GM19351 (cell line): ENCODE measurements around the gene AOC3.
"Not testable (repeated sequence)": the region's sequence is repeated elsewhere in the genome, so short reads cannot be mapped to it uniquely, and the experiment has no call there.

Experiments used
- ATAC-seq: cut with Tn5 transposase; IDR thresholded peaks from one replicate; pipeline ENCODE4 v1.9.1; 2021; ENCODE audit warnings: mild to moderate bottlenecking, moderate library complexity; ENCODE audit not compliant: unreplicated experiment

Gene AOC3

DNA sequence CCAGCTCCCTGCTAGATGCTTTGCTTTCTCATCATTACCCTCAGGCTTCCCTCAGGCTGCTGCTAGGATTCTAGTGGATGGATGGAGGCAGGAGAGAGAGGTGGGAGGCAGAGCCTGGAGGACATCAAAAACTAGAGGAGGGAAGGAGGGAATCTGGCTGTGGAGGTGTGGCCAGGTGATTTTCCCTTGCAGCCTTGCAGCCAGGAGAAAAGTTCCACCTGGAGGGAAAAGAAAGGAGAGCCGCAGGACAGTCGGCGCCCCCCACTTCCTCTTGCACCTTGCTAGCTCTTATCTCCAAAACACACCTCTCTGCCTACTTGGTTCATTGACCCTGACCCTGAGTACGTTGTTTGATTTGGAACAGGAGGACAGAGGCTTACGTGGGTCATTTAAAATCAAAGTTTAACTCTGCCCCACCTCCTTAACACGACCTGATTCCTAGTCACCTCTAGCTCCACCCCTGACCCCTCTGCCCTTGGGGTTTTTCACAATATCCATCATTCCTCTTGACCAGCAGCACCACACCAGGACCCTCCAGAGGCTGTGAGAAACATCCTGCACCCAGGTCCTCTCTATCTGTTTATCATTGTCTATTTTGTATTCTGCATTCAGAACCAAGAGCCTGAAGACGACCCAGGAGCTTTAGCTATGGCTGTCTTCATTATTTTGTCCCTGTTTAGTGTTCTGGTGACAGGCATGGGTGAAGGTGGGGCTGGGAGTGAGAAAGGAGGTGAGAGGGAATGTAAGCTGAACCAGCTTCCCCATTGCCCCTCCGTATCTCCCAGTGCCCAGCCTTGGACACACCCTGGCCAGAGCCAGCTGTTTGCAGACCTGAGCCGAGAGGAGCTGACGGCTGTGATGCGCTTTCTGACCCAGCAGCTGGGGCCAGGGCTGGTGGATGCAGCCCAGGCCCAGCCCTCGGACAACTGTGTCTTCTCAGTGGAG, 15.9 kb downstream of the AOC3 start:
- no peak for ATAC-seq

DNA sequence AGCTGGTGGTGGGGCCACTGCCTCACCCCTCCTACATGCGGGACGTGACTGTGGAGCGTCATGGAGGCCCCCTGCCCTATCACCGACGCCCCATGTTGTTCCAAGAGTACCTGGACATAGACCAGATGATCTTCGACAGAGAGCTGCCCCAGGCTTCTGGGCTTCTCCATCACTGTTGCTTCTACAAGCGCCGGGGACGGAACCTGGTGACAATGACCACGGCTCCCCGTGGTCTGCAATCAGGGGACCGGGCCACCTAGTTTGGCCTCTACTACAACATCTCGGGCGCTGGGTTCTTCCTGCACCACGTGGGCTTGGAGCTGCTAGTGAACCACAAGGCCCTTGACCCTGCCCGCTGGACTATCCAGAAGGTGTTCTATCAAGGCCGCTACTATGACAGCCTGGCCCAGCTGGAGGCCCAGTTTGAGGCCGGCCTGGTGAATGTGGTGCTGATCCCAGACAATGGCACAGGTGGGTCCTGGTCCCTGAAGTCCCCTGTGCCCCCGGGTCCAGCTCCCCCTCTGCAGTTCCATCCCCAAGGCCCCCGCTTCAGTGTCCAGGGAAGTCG, 16.8 kb downstream of the AOC3 start:
- ATAC-seq = not testable (repeated sequence)

GRCh38 chr17:42868338-42868737, 17.3 kb downstream of the AOC3 start:
- ATAC-seq = no peak

DNA sequence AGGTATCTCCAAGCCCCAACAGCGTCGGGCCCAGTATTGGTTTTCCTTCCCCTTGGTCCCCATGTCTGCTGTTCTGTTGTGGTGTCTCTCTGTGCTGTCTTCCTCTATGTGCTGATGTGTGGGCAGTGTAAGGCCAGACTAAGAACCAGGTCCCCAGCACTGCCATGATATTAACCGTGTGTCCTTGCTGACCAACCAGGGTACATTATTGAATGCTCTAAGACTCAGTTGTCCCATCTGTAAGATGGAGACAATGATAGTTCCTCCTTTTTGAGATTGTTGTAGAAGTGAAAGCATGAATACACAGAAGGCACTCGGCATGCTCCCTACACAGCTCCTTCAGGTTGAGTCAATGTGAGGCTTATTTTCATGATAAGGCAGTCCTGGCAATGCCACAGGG, 20.6 kb downstream of the AOC3 start:
- no peak for ATAC-seq

DNA sequence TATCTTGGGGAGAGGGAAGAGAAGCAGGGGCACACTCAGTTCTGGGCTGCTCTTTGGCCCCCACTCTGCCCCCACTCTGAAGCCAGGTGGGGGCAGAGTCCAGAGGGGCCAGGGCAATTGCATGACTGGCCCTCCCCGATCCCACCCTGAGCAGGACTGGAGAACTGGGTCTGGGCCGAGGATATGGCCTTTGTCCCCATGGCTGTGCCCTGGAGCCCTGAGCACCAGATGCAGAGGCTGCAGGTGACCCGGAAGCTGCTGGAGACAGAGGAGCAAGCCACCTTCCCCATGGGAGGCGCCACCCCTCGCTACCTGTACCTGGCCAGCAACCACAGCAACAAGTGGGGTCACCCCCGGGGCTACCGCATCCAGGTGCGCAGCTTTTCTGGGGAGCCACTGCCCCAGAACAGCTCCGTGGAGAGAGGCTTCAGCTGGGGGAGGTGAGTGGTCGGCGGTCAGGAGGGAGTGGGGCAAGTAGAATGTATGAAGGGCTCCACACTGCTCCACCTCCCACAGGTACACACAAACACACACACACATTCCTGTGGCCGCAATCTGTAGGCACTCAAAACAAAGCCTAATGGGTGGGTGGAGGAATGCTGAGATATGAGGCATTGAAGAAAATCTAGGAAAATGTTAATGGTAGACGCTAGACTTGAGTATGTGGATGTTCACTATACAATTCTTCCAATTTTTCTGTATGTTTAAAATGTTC, 21.4 kb downstream of the AOC3 start:
- no peak for ATAC-seq

- no peak for ATAC-seq
These were observed 22.3 kb downstream of the AOC3 start for GRCh38 chr17:42873315-42873714.

DNA sequence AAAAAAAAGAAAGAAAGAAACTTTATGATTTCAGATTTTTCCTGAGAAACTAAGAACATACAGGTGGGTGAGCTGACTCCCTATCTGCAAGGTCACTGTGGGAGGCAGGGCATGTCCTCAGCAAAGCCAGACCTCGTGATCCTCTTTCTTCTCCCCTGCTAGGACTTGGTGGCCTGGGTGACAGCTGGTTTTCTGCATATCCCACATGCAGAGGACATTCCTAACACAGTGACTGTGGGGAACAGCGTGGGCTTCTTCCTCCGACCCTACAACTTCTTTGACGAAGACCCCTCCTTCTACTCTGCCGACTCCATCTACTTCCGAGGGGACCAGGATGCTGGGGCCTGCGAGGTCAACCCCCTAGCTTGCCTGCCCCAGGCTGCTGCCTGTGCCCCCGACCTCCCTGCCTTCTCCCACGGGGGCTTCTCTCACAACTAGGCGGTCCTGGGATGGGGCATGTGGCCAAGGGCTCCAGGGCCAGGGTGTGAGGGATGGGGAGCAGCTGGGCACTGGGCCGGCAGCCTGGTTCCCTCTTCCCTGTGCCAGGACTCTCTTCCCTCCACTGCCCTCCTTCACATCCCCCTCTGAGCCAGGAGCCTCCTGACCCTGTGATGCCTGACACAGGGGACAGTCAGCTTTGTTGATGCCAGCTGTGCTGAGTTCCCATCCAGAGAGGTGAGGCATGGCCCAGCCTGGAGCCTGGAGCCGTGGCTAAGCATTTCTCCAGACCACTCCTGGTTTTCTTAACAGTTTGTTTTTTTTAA, 23.1 kb downstream of the AOC3 start:
- not testable (repeated sequence) for ATAC-seq

DNA sequence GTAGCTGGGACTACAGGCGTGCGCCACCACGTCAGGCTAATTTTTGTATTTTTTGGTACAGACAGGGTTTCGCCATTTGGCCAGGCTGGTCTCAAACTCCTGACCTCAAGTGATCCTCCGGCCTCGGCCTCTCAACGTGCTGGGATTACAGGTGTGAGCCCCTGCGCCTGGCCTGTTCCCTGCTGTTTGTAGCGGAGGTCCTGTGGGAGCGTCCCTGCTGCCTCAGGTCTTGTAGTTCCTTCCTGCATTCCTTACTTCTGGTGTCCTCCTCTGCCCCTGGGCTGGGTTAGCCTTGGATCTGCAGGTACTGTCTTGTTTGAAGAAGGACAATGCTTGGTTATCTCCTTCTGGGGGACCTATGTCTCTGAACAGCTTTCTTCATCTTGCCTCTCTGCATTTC, 26.0 kb downstream of the AOC3 start:
- no peak for ATAC-seq

GRCh38 chr17:42878123-42878880, 27.3 kb downstream of the AOC3 start:
- ATAC-seq = no peak

GRCh38 chr17:42878924-42879595, 28.1 kb downstream of the AOC3 start:
- ATAC-seq = no peak

DNA sequence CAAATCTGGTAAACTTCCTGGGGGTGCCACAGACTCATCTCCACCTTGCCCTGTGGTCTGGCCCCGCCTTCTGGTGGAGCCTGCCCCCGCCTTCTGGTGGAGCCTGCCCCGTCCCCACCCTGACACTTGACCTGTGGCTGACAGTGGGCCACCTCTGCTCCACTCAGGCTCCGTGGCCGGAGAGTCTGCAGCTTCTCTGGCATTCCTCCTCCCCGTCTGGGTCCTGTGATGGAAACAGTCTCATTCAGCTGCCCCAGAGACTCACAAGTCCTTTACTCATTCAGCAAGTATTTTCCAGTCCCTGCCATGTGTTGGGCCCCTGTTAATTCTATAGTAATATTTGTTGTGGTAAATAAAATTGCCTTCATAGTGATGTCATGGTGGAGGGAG, 28.6 kb downstream of the AOC3 start:
- ATAC-seq = no peak

DNA sequence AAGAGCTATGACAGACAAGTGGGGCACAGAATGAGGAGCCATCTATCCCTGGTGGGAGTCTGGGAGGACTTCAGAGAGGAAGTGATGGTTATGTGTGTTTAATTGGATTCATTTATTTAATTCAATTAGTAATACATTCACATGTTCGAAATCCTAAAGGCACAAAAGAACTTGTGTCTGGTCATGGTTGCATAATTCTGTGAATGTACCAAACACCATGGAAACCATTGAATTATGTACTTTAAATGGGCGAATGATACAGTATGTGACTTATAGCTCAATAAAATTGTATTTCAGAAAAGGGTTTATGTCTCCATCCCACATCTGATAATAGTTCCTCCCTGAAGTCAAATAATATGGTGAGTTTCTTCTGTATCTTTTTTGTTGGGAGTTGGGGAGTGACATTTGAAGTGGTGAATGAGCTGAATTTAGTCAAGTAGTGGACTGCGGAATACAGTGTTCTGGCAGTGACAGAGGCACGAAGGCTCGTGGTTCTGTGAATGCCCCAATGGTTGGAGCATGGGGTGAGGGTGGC, 29.8 kb downstream of the AOC3 start:
- ATAC-seq = no peak

- ATAC-seq = not testable (repeated sequence)
These were observed 30.7 kb downstream of the AOC3 start for GRCh38 chr17:42881706-42882105.

- ATAC-seq = no peak
These were observed 31.2 kb downstream of the AOC3 start for GRCh38 chr17:42882166-42882565.

GRCh38 chr17:42883802-42884558, 33.0 kb downstream of the AOC3 start:
- ATAC-seq = no peak

- ATAC-seq = not testable (repeated sequence)
These were observed 34.8 kb downstream of the AOC3 start for GRCh38 chr17:42885806-42886205.

DNA sequence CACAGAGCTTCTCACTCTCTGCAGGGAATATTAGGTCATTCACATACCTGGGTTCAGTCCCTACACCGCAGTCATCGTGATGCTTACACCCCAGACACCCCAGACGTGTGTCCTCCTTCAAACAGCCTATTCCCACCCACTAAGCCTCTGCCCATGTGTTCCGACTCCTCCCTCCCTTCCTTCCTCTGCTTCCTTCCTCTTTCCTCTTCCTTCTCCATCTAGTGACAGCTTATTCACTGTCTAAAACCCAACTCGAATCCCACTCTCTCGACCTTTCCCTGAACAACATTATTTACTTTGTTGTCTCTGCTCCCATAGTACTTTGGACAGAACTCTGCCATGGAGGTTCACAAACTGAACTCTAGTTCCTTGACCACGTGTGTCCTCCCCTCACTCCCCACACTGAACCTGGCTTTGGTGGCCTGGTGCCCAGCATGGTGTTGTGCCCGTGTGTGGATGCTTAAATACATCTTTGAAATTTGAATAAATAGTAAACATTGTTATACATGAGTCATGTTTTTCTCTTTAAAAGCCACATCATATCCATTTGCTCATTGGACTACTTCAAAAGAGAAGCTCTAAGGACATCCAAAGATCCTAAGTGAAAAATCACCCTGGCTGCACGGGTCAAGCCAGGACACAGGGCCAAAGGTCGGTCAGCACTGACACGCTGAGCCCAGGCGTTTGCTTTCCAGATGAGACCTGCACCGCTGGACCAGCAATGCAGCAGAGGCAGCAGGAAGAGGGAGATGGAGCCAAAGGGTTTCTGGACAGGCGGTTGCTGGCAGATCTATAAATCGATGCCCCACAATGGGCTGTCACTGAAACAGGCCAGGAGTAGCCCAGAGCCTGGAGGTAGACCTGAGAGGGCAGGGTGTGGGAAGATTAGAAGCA, 35.5 kb downstream of the AOC3 start:
- no peak for ATAC-seq

DNA sequence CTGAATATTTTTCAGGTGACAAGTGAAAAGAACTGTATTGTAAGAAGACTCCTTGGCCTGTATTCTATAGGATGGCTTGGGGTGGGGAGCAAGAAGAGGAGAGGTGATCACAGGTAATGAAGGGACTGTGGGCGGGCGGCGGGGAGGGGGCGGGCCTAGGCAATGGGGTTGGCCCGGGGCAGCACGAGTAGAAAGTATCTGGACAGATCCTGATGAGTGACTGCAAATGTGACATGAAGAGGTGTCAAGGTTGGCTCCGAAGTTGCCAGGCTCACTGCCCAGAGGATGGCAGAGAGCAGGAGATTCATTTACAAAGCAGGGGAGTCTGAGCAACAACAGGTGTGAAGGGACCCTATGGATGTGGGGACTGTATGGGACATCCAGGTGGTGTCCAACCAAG, 38.8 kb downstream of the AOC3 start:
- no peak for ATAC-seq
